ENCODE results near the gene SLC22A16. TPM values are rescaled to one million over a fixed set of nuclear protein-coding genes. Genes with fewer than 3 reads are reported as not detected.

The SLC22A16 gene
- total and polyA plus RNA-seq, 4 donors = 0.08 to 22.5 TPM; not detected in 2

DNA sequence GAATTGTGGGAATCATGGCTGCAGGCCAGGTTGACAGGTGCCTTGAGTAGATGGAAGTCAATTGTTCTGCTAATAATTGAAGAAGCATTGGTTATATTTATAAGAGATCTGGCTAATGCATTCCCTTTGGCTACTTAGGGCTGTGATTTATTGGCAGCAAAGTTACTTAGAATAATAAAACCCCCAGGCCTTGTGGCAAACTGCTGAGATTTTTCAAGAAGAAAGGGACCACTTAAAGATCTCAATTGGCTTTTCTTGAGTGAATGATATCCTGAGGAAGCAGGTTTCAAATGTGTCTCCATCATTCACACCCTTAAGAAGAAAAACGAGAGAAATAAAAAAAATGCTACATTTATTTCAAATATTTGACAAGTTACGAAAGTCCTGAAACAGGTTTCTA is 88.4 kb downstream of the SLC22A16 start:
- Histone ChIP-seq H3K36me3 (ENCODE audit: control insufficient read depth in 4 of 4, insufficient read depth in 3 of 4, low read depth in 1 of 4, low read length in 3 of 4) (peaks cover 0 to 8% (median 3%) of the 10 kb centered on the region in 4 donors), H3K27ac (ENCODE audit: low read depth in 1 of 2, low read length in 2 of 2) (no peak overlapping the region), H3K4me1 (ENCODE audit: control insufficient read depth in 4 of 4, insufficient read depth in 4 of 4, low read length in 3 of 4) (peaks cover 0 to 2% (median 0%) of the 10 kb centered on the region in 4 donors), H3K27me3 (ENCODE audit: control insufficient read depth in 4 of 4, insufficient read depth in 4 of 4, low read length in 3 of 4) (no peaks in the 10 kb centered on the region), H3K4me3 (ENCODE audit: low read depth in 1 of 3, low read length in 3 of 3) (no peak overlapping the region), H3K9me3 (ENCODE audit: control insufficient read depth in 4 of 4, low read length in 3 of 4) (no peaks in the 10 kb centered on the region), H3K9ac (ENCODE audit: low read depth in 1 of 2, low read length in 2 of 2) (no peak overlapping the region)
- WGBS = 72% methylated on average over 2 of the region's 2 CpGs
- DNase-seq (ENCODE audit: low spot score) = no peak
- TF ChIP-seq, protein P1, sequence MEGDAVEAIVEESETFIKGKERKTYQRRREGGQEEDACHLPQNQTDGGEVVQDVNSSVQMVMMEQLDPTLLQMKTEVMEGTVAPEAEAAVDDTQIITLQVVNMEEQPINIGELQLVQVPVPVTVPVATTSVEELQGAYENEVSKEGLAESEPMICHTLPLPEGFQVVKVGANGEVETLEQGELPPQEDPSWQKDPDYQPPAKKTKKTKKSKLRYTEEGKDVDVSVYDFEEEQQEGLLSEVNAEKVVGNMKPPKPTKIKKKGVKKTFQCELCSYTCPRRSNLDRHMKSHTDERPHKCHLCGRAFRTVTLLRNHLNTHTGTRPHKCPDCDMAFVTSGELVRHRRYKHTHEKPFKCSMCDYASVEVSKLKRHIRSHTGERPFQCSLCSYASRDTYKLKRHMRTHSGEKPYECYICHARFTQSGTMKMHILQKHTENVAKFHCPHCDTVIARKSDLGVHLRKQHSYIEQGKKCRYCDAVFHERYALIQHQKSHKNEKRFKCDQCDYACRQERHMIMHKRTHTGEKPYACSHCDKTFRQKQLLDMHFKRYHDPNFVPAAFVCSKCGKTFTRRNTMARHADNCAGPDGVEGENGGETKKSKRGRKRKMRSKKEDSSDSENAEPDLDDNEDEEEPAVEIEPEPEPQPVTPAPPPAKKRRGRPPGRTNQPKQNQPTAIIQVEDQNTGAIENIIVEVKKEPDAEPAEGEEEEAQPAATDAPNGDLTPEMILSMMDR (IDR thresholded peaks at IDR 0.05; ENCODE audit: low read depth, low read length, missing input control) = no peak
- TF ChIP-seq JUND (IDR thresholded peaks at IDR 0.05) (no peak), REST (IDR thresholded peaks at IDR 0.05) (no peak), RAD21 (IDR thresholded peaks at IDR 0.05) (no peak), MAX (IDR thresholded peaks at IDR 0.05) (no peak), HNF4G (IDR thresholded peaks at IDR 0.05) (no peak), HNF4A (conservative IDR thresholded peaks at IDR 0.05) (no peak), ATF3 (IDR thresholded peaks at IDR 0.05) (no peak), TAF1 (conservative IDR thresholded peaks at IDR 0.05) (no peak), RXRA (IDR thresholded peaks at IDR 0.05) (no peak), GABPA (IDR thresholded peaks at IDR 0.05 in 1 of 2, conservative IDR thresholded peaks at IDR 0.05 in 1 of 2) (no peak), EGR1 (IDR thresholded peaks at IDR 0.05; ENCODE audit: low read depth in 2 of 2) (no peak), FOXA1 (IDR thresholded peaks at IDR 0.05) (no peak), SP1 (IDR thresholded peaks at IDR 0.05) (no peak), YY1 (IDR thresholded peaks at IDR 0.05) (no peak), FOXA2 (IDR thresholded peaks at IDR 0.05) (no peak), NR2F2 (IDR thresholded peaks at IDR 0.05) (no peak)
- TF ChIP-seq, protein P2, sequence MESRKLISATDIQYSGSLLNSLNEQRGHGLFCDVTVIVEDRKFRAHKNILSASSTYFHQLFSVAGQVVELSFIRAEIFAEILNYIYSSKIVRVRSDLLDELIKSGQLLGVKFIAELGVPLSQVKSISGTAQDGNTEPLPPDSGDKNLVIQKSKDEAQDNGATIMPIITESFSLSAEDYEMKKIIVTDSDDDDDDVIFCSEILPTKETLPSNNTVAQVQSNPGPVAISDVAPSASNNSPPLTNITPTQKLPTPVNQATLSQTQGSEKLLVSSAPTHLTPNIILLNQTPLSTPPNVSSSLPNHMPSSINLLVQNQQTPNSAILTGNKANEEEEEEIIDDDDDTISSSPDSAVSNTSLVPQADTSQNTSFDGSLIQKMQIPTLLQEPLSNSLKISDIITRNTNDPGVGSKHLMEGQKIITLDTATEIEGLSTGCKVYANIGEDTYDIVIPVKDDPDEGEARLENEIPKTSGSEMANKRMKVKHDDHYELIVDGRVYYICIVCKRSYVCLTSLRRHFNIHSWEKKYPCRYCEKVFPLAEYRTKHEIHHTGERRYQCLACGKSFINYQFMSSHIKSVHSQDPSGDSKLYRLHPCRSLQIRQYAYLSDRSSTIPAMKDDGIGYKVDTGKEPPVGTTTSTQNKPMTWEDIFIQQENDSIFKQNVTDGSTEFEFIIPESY (IDR thresholded peaks at IDR 0.05) = no peak
